Dendritic cell treated with granulocyte-macrophage colony-stimulating factor and Interleukin-4, amounts not matched to agents 40 ng/mL and 50 ng/mL, for 4 days (primary cell): Measurements from ENCODE around the gene GNAI2.
"Not testable (repeated sequence)": the region's sequence is repeated elsewhere in the genome, so short reads cannot be mapped to it uniquely, and the experiment has no call there.

ENCODE experiments used
- H3K27ac Mint-ChIP-seq: one replicate; pipeline ENCODE4 v1.8.0; 2022; ENCODE audit warnings: mild to moderate bottlenecking, mixed read lengths
- H3K27me3 Mint-ChIP-seq: one replicate; pipeline ENCODE4 v1.8.0; 2022; ENCODE audit warnings: mild to moderate bottlenecking, mixed read lengths
- H3K36me3 Mint-ChIP-seq: one replicate; pipeline ENCODE4 v1.8.0; 2022; ENCODE audit warnings: low read depth, mixed read lengths
- H3K4me1 Mint-ChIP-seq: one replicate; pipeline ENCODE4 v1.8.0; 2022; ENCODE audit warnings: low read depth, mixed read lengths
- H3K4me3 Mint-ChIP-seq: one replicate; pipeline ENCODE4 v1.8.0; 2022; ENCODE audit warnings: mild to moderate bottlenecking, moderate library complexity, mixed read lengths
- H3K9me3 Mint-ChIP-seq: one replicate; pipeline ENCODE4 v1.8.0; 2022; ENCODE audit warnings: mixed read lengths
- intact Hi-C: fragments of 100-400 bp; cut with micrococcal nuclease; formaldehyde crosslinking; loops from one replicate; pipeline ENCODE4 v1.15.0; 2022

The GNAI2 gene

GRCh38 chr3:50211368-50211717 lies 24.7 kb upstream of the GNAI2 start:
- H3K4me3 Mint-ChIP-seq, H3K36me3 Mint-ChIP-seq, H3K27ac Mint-ChIP-seq, H3K4me1 Mint-ChIP-seq, H3K9me3 Mint-ChIP-seq, intact Hi-C loops: not testable (repeated sequence)
- H3K27me3 Mint-ChIP-seq: peaks cover 34% of the 10 kb centered on the region

- peaks cover 29% of the 10 kb centered on the region for H3K27me3 Mint-ChIP-seq
- no peaks in the 10 kb centered on the region for H3K9me3 Mint-ChIP-seq
- no peak overlapping the region for H3K27ac Mint-ChIP-seq
- H3K4me3 Mint-ChIP-seq: no peak overlapping the region
- intact Hi-C loops: no loop called here
- H3K4me1 Mint-ChIP-seq: no peaks in the 10 kb centered on the region
- no peaks in the 10 kb centered on the region for H3K36me3 Mint-ChIP-seq
These were observed 24.1 kb upstream of the GNAI2 start for GRCh38 chr3:50211930-50212329.

GRCh38 chr3:50212502-50212901 lies 23.5 kb upstream of the GNAI2 start:
- H3K4me3 Mint-ChIP-seq: no peak overlapping the region
- no peaks in the 10 kb centered on the region for H3K4me1 Mint-ChIP-seq
- H3K9me3 Mint-ChIP-seq: no peaks in the 10 kb centered on the region
- no peaks in the 10 kb centered on the region for H3K36me3 Mint-ChIP-seq
- peaks cover 25% of the 10 kb centered on the region for H3K27me3 Mint-ChIP-seq
- intact Hi-C loops: no loop called here
- no peak overlapping the region for H3K27ac Mint-ChIP-seq

GRCh38 chr3:50212971-50213370 lies 23.0 kb upstream of the GNAI2 start:
- intact Hi-C loops: no loop called here
- H3K27me3 Mint-ChIP-seq: peaks cover 22% of the 10 kb centered on the region

GRCh38 chr3:50213373-50213772 lies 22.6 kb upstream of the GNAI2 start:
- H3K27me3 Mint-ChIP-seq: peaks cover 18% of the 10 kb centered on the region
- no peaks in the 10 kb centered on the region for H3K4me1 Mint-ChIP-seq
- no peak overlapping the region for H3K4me3 Mint-ChIP-seq
- intact Hi-C loops: no loop called here
- H3K36me3 Mint-ChIP-seq: no peaks in the 10 kb centered on the region
- no peaks in the 10 kb centered on the region for H3K9me3 Mint-ChIP-seq
- no peak overlapping the region for H3K27ac Mint-ChIP-seq

More at GRCh38 chr3:50212971-50213370, 23.0 kb upstream of the GNAI2 start:
- Mint-ChIP-seq H3K4me3 (no peak overlapping the region), H3K4me1 (no peaks in the 10 kb centered on the region), H3K9me3 (no peaks in the 10 kb centered on the region), H3K36me3 (no peaks in the 10 kb centered on the region), H3K27ac (no peak overlapping the region)

- Mint-ChIP-seq H3K9me3 (no peaks in the 10 kb centered on the region), H3K4me1 (no peaks in the 10 kb centered on the region), H3K4me3 (no peak overlapping the region), H3K36me3 (no peaks in the 10 kb centered on the region), H3K27me3 (peaks cover 11% of the 10 kb centered on the region), H3K27ac (no peak overlapping the region)
- intact Hi-C loops: no loop called here
These were observed 21.2 kb upstream of the GNAI2 start for GRCh38 chr3:50214824-50215223.

- no peaks in the 10 kb centered on the region for H3K36me3 Mint-ChIP-seq
- H3K9me3 Mint-ChIP-seq: no peaks in the 10 kb centered on the region
- H3K4me1 Mint-ChIP-seq: no peaks in the 10 kb centered on the region
- peaks cover 9% of the 10 kb centered on the region for H3K27me3 Mint-ChIP-seq
- intact Hi-C loops: no loop called here
- no peak overlapping the region for H3K4me3 Mint-ChIP-seq
- H3K27ac Mint-ChIP-seq: no peak overlapping the region
These were observed 20.5 kb upstream of the GNAI2 start for GRCh38 chr3:50215529-50215928.

GRCh38 chr3:50217681-50218080 lies 18.3 kb upstream of the GNAI2 start:
- H3K27me3 Mint-ChIP-seq: peaks cover 9% of the 10 kb centered on the region
- peaks cover 4% of the 10 kb centered on the region for H3K4me1 Mint-ChIP-seq
- no peaks in the 10 kb centered on the region for H3K9me3 Mint-ChIP-seq
- intact Hi-C loops: no loop called here
- no peaks in the 10 kb centered on the region for H3K36me3 Mint-ChIP-seq
- H3K4me3 Mint-ChIP-seq: no peak overlapping the region
- no peak overlapping the region for H3K27ac Mint-ChIP-seq

- H3K4me1 Mint-ChIP-seq: peaks cover 4% of the 10 kb centered on the region
- no peaks in the 10 kb centered on the region for H3K9me3 Mint-ChIP-seq
- H3K4me3 Mint-ChIP-seq: no peak overlapping the region
- no peak overlapping the region for H3K27ac Mint-ChIP-seq
- no peaks in the 10 kb centered on the region for H3K36me3 Mint-ChIP-seq
- H3K27me3 Mint-ChIP-seq: peaks cover 9% of the 10 kb centered on the region
- intact Hi-C loops: no loop called here
These were observed 17.6 kb upstream of the GNAI2 start for GRCh38 chr3:50218448-50218847.

GRCh38 chr3:50219285-50219684 lies 16.7 kb upstream of the GNAI2 start:
- intact Hi-C loops: no loop called here
- Mint-ChIP-seq H3K4me1 (peaks cover 4% of the 10 kb centered on the region), H3K27me3 (peaks cover 13% of the 10 kb centered on the region), H3K36me3 (no peaks in the 10 kb centered on the region), H3K4me3 (no peak overlapping the region), H3K27ac (no peak overlapping the region), H3K9me3 (no peaks in the 10 kb centered on the region)

- H3K4me3 Mint-ChIP-seq: no peak overlapping the region
- no peak overlapping the region for H3K27ac Mint-ChIP-seq
- no peaks in the 10 kb centered on the region for H3K36me3 Mint-ChIP-seq
- no peaks in the 10 kb centered on the region for H3K9me3 Mint-ChIP-seq
- H3K4me1 Mint-ChIP-seq: peaks cover 4% of the 10 kb centered on the region
- H3K27me3 Mint-ChIP-seq: peaks cover 21% of the 10 kb centered on the region
- intact Hi-C loops: no loop called here
These were observed 15.9 kb upstream of the GNAI2 start for GRCh38 chr3:50220109-50220508.

GRCh38 chr3:50221051-50221410 lies 15.0 kb upstream of the GNAI2 start:
- H3K4me1 Mint-ChIP-seq: peaks cover 7% of the 10 kb centered on the region

GRCh38 chr3:50221411-50222168 lies 14.4 kb upstream of the GNAI2 start:
- no peaks in the 10 kb centered on the region for H3K36me3 Mint-ChIP-seq
- H3K27ac Mint-ChIP-seq: no peak overlapping the region
- no peaks in the 10 kb centered on the region for H3K9me3 Mint-ChIP-seq
- intact Hi-C loops: no loop called here
- H3K4me1 Mint-ChIP-seq: peaks cover 12% of the 10 kb centered on the region
- peaks cover 29% of the 10 kb centered on the region for H3K27me3 Mint-ChIP-seq
- H3K4me3 Mint-ChIP-seq: no peak overlapping the region

More at GRCh38 chr3:50221051-50221410, 15.0 kb upstream of the GNAI2 start:
- no peak overlapping the region for H3K4me3 Mint-ChIP-seq
- H3K27me3 Mint-ChIP-seq: peaks cover 27% of the 10 kb centered on the region
- intact Hi-C loops: no loop called here
- no peak overlapping the region for H3K27ac Mint-ChIP-seq
- no peaks in the 10 kb centered on the region for H3K9me3 Mint-ChIP-seq
- H3K36me3 Mint-ChIP-seq: no peaks in the 10 kb centered on the region

GRCh38 chr3:50222169-50222528 lies 13.9 kb upstream of the GNAI2 start:
- Mint-ChIP-seq H3K27me3 (peaks cover 26% of the 10 kb centered on the region), H3K4me1 (peaks cover 18% of the 10 kb centered on the region), H3K27ac (no peak overlapping the region), H3K9me3 (no peaks in the 10 kb centered on the region), H3K4me3 (no peak overlapping the region), H3K36me3 (no peaks in the 10 kb centered on the region)
- intact Hi-C loops: no loop called here

GRCh38 chr3:50224639-50225038 lies 11.4 kb upstream of the GNAI2 start:
- Mint-ChIP-seq H3K36me3 (no peaks in the 10 kb centered on the region), H3K27me3 (peaks cover 22% of the 10 kb centered on the region), H3K27ac (no peak overlapping the region), H3K4me3 (no peak overlapping the region), H3K9me3 (no peaks in the 10 kb centered on the region), H3K4me1 (peaks cover 43% of the 10 kb centered on the region)
- intact Hi-C loops: no loop called here
